ENCODE data around the gene ZNF414. TPM values are rescaled to one million over a fixed set of nuclear protein-coding genes. Genes with fewer than 3 reads are reported as not detected.
A peak's percentile ranks its signal among the peaks of the same experiment; 100 is the strongest.

ZNF414 gene
- total and polyA plus RNA-seq, 9 of the 15 experiments (the other 6 are each of a cell fraction or from before 2014, with no cell fraction given) = 0.03 to 27.2 (median 2.2) TPM; not detected in 2

- TF ChIP-seq POLR2AphosphoS5 (IDR thresholded peaks at IDR 0.05; ENCODE audit: control insufficient read depth, insufficient read depth, low read depth, low read length) (peak; percentile 4; the same call in 1 of the 2 replicates), ZNF444 (CRISPR knock-in tag; IDR thresholded peaks at IDR 0.05) (no peak), HOXB6 (CRISPR knock-in tag; IDR thresholded peaks at IDR 0.05; ENCODE audit: borderline replicate concordance) (no peak), RBFOX2 (IDR thresholded peaks at IDR 0.05; ENCODE audit: low read depth, low read length) (peak; percentile 59), ZNF280B (CRISPR knock-in tag; IDR thresholded peaks at IDR 0.05) (no peak), FOS (IDR thresholded peaks at IDR 0.05; ENCODE audit: extremely low read depth, insufficient read length) (no peak), DMBX1 (CRISPR knock-in tag; IDR thresholded peaks at IDR 0.05; ENCODE audit: borderline replicate concordance) (no peak), PTRF (tag; IDR thresholded peaks at IDR 0.05) (no peak), ZBTB7A (IDR thresholded peaks at IDR 0.05; ENCODE audit: borderline replicate concordance, control insufficient read depth, low read depth, low read length) (0 out of 2 replicates have a peak, but pooled peaks have one; percentile 17), PHF8 (IDR thresholded peaks at IDR 0.05; ENCODE audit: borderline replicate concordance, low read length) (peak; percentile 70; the same call in 1 of the 2 replicates), ZNF175 (CRISPR knock-in tag; IDR thresholded peaks at IDR 0.05; ENCODE audit: low read depth) (no peak), TARDBP (IDR thresholded peaks at IDR 0.05) (no peak), FUS (optimal IDR thresholded peaks at IDR 0.05; ENCODE audit: low read depth, low read length) (no peak), DPF2 (IDR thresholded peaks at IDR 0.05) (0 out of 2 replicates have a peak, but pooled peaks have one; percentile 13), NR2C2 (CRISPR knock-in tag; IDR thresholded peaks at IDR 0.05) (no peak), NR2C2 (tag; IDR thresholded peaks at IDR 0.05) (0 out of 2 replicates have a peak, but pooled peaks have one; percentile 7), ZBTB1 (CRISPR knock-in tag; IDR thresholded peaks at IDR 0.05; ENCODE audit: borderline replicate concordance, low read depth) (0 out of 2 replicates have a peak, but pooled peaks have one; percentile 19), CTBP1 (IDR thresholded peaks at IDR 0.05; ENCODE audit: borderline replicate concordance) (0 out of 2 replicates have a peak, but pooled peaks have one; percentile 21), BRF1 (IDR thresholded peaks at IDR 0.05; ENCODE audit: borderline replicate concordance, extremely low read depth, insufficient read length) (no peak), POLR2G (IDR thresholded peaks at IDR 0.05; ENCODE audit: low read depth, low read length) (peak; percentile 74), NELFE (IDR thresholded peaks at IDR 0.05; ENCODE audit: insufficient read depth, insufficient read length) (no peak), POLR2A (conservative IDR thresholded peaks at IDR 0.05) (peak; percentile 71), KDM5B (IDR thresholded peaks at IDR 0.05; ENCODE audit: insufficient replicate concordance, low read depth, low read length) (peak; percentile 54), MEIS2 (IDR thresholded peaks at IDR 0.05; ENCODE audit: partially characterized antibody) (peak; percentile 18), MAZ (CRISPR knock-in tag; conservative IDR thresholded peaks at IDR 0.05 in 1 of 2, IDR thresholded peaks at IDR 0.05 in 1 of 2) (0 out of 4 replicates have a peak, but pooled peaks of 1 of the 2 experiments have one; percentile 44)
- TF ChIP-seq, protein P1, sequence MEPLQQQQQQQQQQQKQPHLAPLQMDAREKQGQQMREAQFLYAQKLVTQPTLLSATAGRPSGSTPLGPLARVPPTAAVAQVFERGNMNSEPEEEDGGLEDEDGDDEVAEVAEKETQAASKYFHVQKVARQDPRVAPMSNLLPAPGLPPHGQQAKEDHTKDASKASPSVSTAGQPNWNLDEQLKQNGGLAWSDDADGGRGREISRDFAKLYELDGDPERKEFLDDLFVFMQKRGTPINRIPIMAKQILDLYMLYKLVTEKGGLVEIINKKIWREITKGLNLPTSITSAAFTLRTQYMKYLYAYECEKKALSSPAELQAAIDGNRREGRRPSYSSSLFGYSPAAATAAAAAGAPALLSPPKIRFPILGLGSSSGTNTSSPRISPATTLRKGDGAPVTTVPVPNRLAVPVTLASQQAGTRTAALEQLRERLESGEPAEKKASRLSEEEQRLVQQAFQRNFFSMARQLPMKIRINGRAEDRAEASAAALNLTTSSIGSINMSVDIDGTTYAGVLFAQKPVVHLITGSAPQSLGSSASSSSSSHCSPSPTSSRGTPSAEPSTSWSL (CRISPR knock-in tag; IDR thresholded peaks at IDR 0.05; ENCODE audit: borderline replicate concordance) = no peak
Measured at GRCh38 chr19:8526345-8527091, 12.6 kb upstream of the ZNF414 start (continued).

Data from K562 (cell line).